IMR-90 (cell line): ENCODE measurements around the gene RAB3GAP2. TPM values are rescaled to one million over a fixed set of nuclear protein-coding genes. Genes with fewer than 3 reads are reported as not detected.

Experiments used
- ATAC-seq: fragments of 200-7000 bp; cut with Tn5 transposase; 2 replicates; pipeline ENCODE4 v1.9.1; 2020; ENCODE audit warnings: low read depth, mild to moderate bottlenecking, moderate library complexity
- BruUV-seq: library from RNA; stranded (reverse); fragments of 400-500 nt; replicated peaks from 2 replicates; lab custom pipeline; 2021; lab: Mats Ljungman, UMichigan
- CTCF ChIA-PET: fragments of 300-600 bp; formaldehyde crosslinking; extraction: SDS; loops from one replicate; lab custom pipeline; 2021; ENCODE audit warnings: antibody characterized with exemption; lab: Yijun Ruan, JAX
- POLR2A ChIA-PET: fragments of 300-600 bp; sonication (Branson Sonifier 250); formaldehyde crosslinking; loops from one replicate; lab custom pipeline; 2022; ENCODE audit warnings: antibody characterized with exemption; ENCODE audit not compliant: unreplicated experiment; lab: Charles Lee
- DNase-seq: peaks from one replicate; pipeline ENCODE4 v3.0.0; 2013
- H2AFZ ChIP-seq: replicated peaks from 2 replicates; pipeline ENCODE3; 2013; ENCODE audit warnings: low read length, mild to moderate bottlenecking; ENCODE audit not compliant: poor library complexity
- H2AK5ac ChIP-seq: 2 replicates; pipeline ENCODE4 v1.6.1; 2013; ENCODE audit warnings: low read depth, low read length, inconsistent platforms
- H2AK9ac ChIP-seq: replicated peaks from 2 replicates; pipeline ENCODE3; 2013; ENCODE audit warnings: mild to moderate bottlenecking, low read depth, low read length, moderate library complexity; ENCODE audit not compliant: poor library complexity
- H2BK120ac ChIP-seq: 2 replicates; pipeline ENCODE4 v1.6.1; 2013; ENCODE audit warnings: low read depth, low read length, inconsistent platforms
- H2BK15ac ChIP-seq: 3 replicates; pipeline ENCODE4 v1.6.1; 2013; ENCODE audit warnings: low read depth, low read length, inconsistent platforms
- H2BK20ac ChIP-seq: 2 replicates; pipeline ENCODE4 v1.6.1; 2013; ENCODE audit warnings: low read depth, mild to moderate bottlenecking, inconsistent platforms, low read length, moderate library complexity
- H2BK5ac ChIP-seq: 2 replicates; pipeline ENCODE4 v1.6.1; 2013; ENCODE audit warnings: mild to moderate bottlenecking, low read depth, low read length, inconsistent platforms; ENCODE audit not compliant: poor library complexity, severe bottlenecking
- H3K14ac ChIP-seq: replicated peaks from 2 replicates; pipeline ENCODE4 v1.6.1; 2013; ENCODE audit warnings: low read depth, low read length, inconsistent platforms
- H3K18ac ChIP-seq: 2 replicates; pipeline ENCODE4 v1.6.1; 2013; ENCODE audit warnings: low read depth, low read length, control low read depth
- H3K23ac ChIP-seq: 2 replicates; pipeline ENCODE4 v1.6.1; 2013; ENCODE audit warnings: low read depth, low read length, inconsistent platforms
- H3K27ac ChIP-seq: 2 replicates; pipeline ENCODE4 v1.5.1; 2013; ENCODE audit warnings: mild to moderate bottlenecking, control low read depth, low read length; ENCODE audit not compliant: insufficient read depth
- H3K27me3 ChIP-seq: 2 replicates; pipeline ENCODE4 v1.6.1; 2013; ENCODE audit warnings: low read length; ENCODE audit not compliant: control insufficient read depth, insufficient read depth
- H3K36me3 ChIP-seq: 2 replicates; pipeline ENCODE4 v1.6.1; 2013; ENCODE audit warnings: low read length, mixed read lengths; ENCODE audit not compliant: control insufficient read depth, insufficient read depth
- H3K4ac ChIP-seq: 2 replicates; pipeline ENCODE4 v1.6.1; 2013; ENCODE audit warnings: low read depth, low read length, inconsistent platforms
- H3K4me1 ChIP-seq: 2 replicates; pipeline ENCODE4 v1.6.1; 2013; ENCODE audit warnings: low read length, mixed read lengths; ENCODE audit not compliant: control insufficient read depth, insufficient read depth
- H3K4me2 ChIP-seq: 2 replicates; pipeline ENCODE4 v1.6.1; 2013; ENCODE audit warnings: low read depth, mild to moderate bottlenecking, control low read depth, low read length, moderate library complexity
- H3K4me3 ChIP-seq: 2 replicates; pipeline ENCODE4 v1.5.1; 2013; ENCODE audit warnings: low read depth, mild to moderate bottlenecking, control low read depth, low read length, moderate library complexity; ENCODE audit not compliant: insufficient read depth
- H3K56ac ChIP-seq: 2 replicates; pipeline ENCODE4 v1.6.1; 2013; ENCODE audit warnings: low read length, inconsistent platforms; ENCODE audit not compliant: insufficient read depth; ENCODE audit errors: extremely low read depth
- H3K79me1 ChIP-seq, 2 experiments: 2 replicates each; pipeline ENCODE4 v1.6.1; 2013; ENCODE audit warnings: low read length in 2 of 2, inconsistent platforms in 1 of 2, low read depth in 1 of 2
- H3K9ac ChIP-seq: 2 replicates; pipeline ENCODE4 v1.6.1; 2013; ENCODE audit warnings: low read depth, low read length, control low read depth
- H3K9me1 ChIP-seq: 2 replicates; pipeline ENCODE4 v1.6.1; 2013; ENCODE audit warnings: low read length, inconsistent platforms; ENCODE audit not compliant: insufficient read depth
- H3K9me3 ChIP-seq: 2 replicates; pipeline ENCODE4 v1.6.1; 2013; ENCODE audit warnings: low read length; ENCODE audit not compliant: control insufficient read depth, insufficient read depth
- H4K20me1 ChIP-seq: 2 replicates; pipeline ENCODE4 v1.6.1; 2013; ENCODE audit warnings: low read length, inconsistent platforms; ENCODE audit not compliant: insufficient read depth
- H4K5ac ChIP-seq: 2 replicates; pipeline ENCODE4 v1.6.1; 2013; ENCODE audit warnings: mild to moderate bottlenecking, low read depth, low read length, control low read depth
- H4K8ac ChIP-seq, 2 experiments: 2 replicates each; pipeline ENCODE4 v1.6.1; 2013; ENCODE audit warnings: low read depth in 2 of 2, low read length in 2 of 2, control low read depth in 1 of 2, inconsistent platforms in 1 of 2
- H4K91ac ChIP-seq: 2 replicates; pipeline ENCODE4 v1.6.1; 2013; ENCODE audit warnings: low read depth, low read length, inconsistent platforms; ENCODE audit not compliant: insufficient read depth
- CEBPB ChIP-seq: IDR thresholded peaks from 2 replicates; pipeline ENCODE4 v1.6.1; 2012; ENCODE audit warnings: low read depth, low read length, improper control_type of control experiment
- WGBS, 2 experiments: methylation state at CpG; one replicate each; pipeline versions ENCODE4 v1.1.5 to v1.1.7; 2013; ENCODE audit warnings: missing lambda C conversion rate in 2 of 2; ENCODE audit not compliant: insufficient read length in 1 of 2; ENCODE audit errors: extremely low coverage in 2 of 2; 5-methylcytosine and 5-hydroxymethylcytosine counted together
- dilution Hi-C: fragments of 300-500 bp; cut with HindIII; formaldehyde crosslinking; loops from one replicate; pipeline ENCODE4 v1.14.3; 2018; ENCODE audit warnings: low sequenced_read_pairs; ENCODE audit not compliant: unreplicated experiment
- in situ Hi-C: fragments of 300-500 bp; cut with MboI; formaldehyde crosslinking; loops from 3 replicates; pipeline ENCODE4 v1.14.3; 2019; ENCODE audit warnings: low sequenced_read_pairs, inconsistent platforms, mixed read lengths
- intact Hi-C: fragments of 100-400 bp; cut with micrococcal nuclease; formaldehyde crosslinking; loops from 2 replicates; pipeline ENCODE4 v1.10.0; 2022
- polyA plus RNA-seq, 3 experiments: library from polyadenylated mRNA; depleted of rRNA; stranded (reverse); fragments of >200 nt; gene quantifications; 2 replicates each; pipeline ENCODE4 v1.2.3, GENCODE V29; 2012; ENCODE audit warnings: low replicate concordance in 1 of 3
- total RNA-seq: library from RNA; depleted of rRNA; stranded (reverse); fragments of >200 nt; gene quantifications from 2 replicates; pipeline ENCODE4 v1.2.3, GENCODE V29; 2012

The RAB3GAP2 gene
- total and polyA plus RNA-seq, 2 of the 4 experiments (the other 2 are of a cell fraction) = 12.3 to 37.8 TPM

- Histone ChIP-seq H3K9me1 (no peaks in the 10 kb centered on the region), H4K91ac (no peak overlapping the region), H3K27me3 (no peaks in the 10 kb centered on the region), H2AK5ac (no peak overlapping the region), H2BK120ac (no peak overlapping the region), H4K5ac (no peak overlapping the region), H4K8ac (no peak overlapping the region), H2BK20ac (no peak overlapping the region), H4K20me1 (no peaks in the 10 kb centered on the region), H3K27ac (no peak overlapping the region), H2BK15ac (no peak overlapping the region), H2AFZ (no peak overlapping the region), H3K14ac (no peak overlapping the region), H3K4ac (no peak overlapping the region), H3K56ac (no peak overlapping the region), H2AK9ac (no peak overlapping the region), H3K4me1 (no peaks in the 10 kb centered on the region), H3K79me1 (no peaks in the 10 kb centered on the region), H3K9ac (no peak overlapping the region), H2BK5ac (no peak overlapping the region), H3K9me3 (no peaks in the 10 kb centered on the region), H3K23ac (no peak overlapping the region), H3K36me3 (no peaks in the 10 kb centered on the region), H3K18ac (no peak overlapping the region), H3K4me2 (no peak overlapping the region), H3K4me3 (no peak overlapping the region)
- dilution Hi-C loops = no loop called here
- DNase-seq = no peak
- POLR2A ChIA-PET = no interaction called here
- CTCF ChIA-PET = no interaction called here
- in situ Hi-C loops = no loop called here
- TF ChIP-seq CEBPB = no peak
- intact Hi-C loops = no loop called here
- WGBS, 2 experiments = no CpG with 5 or more reads among the region's 3 CpGs
- ATAC-seq = no peak
- BruUV-seq = no TSS peak
Measured at GRCh38 chr1:220316305-220316704, 44.1 kb upstream of the RAB3GAP2 start.
